ENCODE data around the gene MSH6. TPM values are rescaled to one million over a fixed set of nuclear protein-coding genes. Genes with fewer than 3 reads are reported as not detected.

The MSH6 gene
- total RNA-seq, 1 donor from 2014 or later: 33.6 TPM

- TF ChIP-seq CTCF (IDR thresholded peaks at IDR 0.05; ENCODE audit: insufficient read depth, low read length, poor library complexity, severe bottlenecking): no peak
- Histone ChIP-seq H3K36me3 (ENCODE audit: control insufficient read depth, insufficient read depth, low read length) (no peaks in the 10 kb centered on the region), H3K4me3 (ENCODE audit: low read depth, low read length) (peak overlapping the region; percentile 77), H3K27me3 (ENCODE audit: control insufficient read depth, insufficient read depth, low read length) (no peaks in the 10 kb centered on the region)
- no peak for DNase-seq (ENCODE audit: low read depth)
Measured at GRCh38 chr2:47784352-47784851, 1.5 kb downstream of the MSH6 start.

GRCh38 chr2:47785986-47786385 is 3.0 kb downstream of the MSH6 start:
- DNase-seq (ENCODE audit: low read depth): no peak
- Histone ChIP-seq H3K4me3 (ENCODE audit: low read depth, low read length) (no peak overlapping the region), H3K27me3 (ENCODE audit: control insufficient read depth, insufficient read depth, low read length) (no peaks in the 10 kb centered on the region), H3K36me3 (ENCODE audit: control insufficient read depth, insufficient read depth, low read length) (no peaks in the 10 kb centered on the region)
- no peak for TF ChIP-seq CTCF (IDR thresholded peaks at IDR 0.05; ENCODE audit: insufficient read depth, low read length, poor library complexity, severe bottlenecking)

GRCh38 chr2:47796090-47796697 is 13.2 kb downstream of the MSH6 start:
- Histone ChIP-seq H3K36me3 (ENCODE audit: control insufficient read depth, insufficient read depth, low read length) (peaks cover 3% of the 10 kb centered on the region), H3K4me3 (ENCODE audit: low read depth, low read length) (no peak overlapping the region), H3K27me3 (ENCODE audit: control insufficient read depth, insufficient read depth, low read length) (no peaks in the 10 kb centered on the region)
- TF ChIP-seq CTCF (IDR thresholded peaks at IDR 0.05; ENCODE audit: insufficient read depth, low read length, poor library complexity, severe bottlenecking): no peak
- DNase-seq (ENCODE audit: low read depth): no peak

- TF ChIP-seq CTCF (IDR thresholded peaks at IDR 0.05; ENCODE audit: insufficient read depth, low read length, poor library complexity, severe bottlenecking): no peak
- Histone ChIP-seq H3K36me3 (ENCODE audit: control insufficient read depth, insufficient read depth, low read length) (peaks cover 4% of the 10 kb centered on the region), H3K4me3 (ENCODE audit: low read depth, low read length) (no peak overlapping the region), H3K27me3 (ENCODE audit: control insufficient read depth, insufficient read depth, low read length) (no peaks in the 10 kb centered on the region)
- no peak for DNase-seq (ENCODE audit: low read depth)
Measured at GRCh38 chr2:47798631-47799030, 15.7 kb downstream of the MSH6 start.

- H3K27me3 ChIP-seq (ENCODE audit: control insufficient read depth, insufficient read depth, low read length): no peaks in the 10 kb centered on the region
- peaks cover 4% of the 10 kb centered on the region for H3K36me3 ChIP-seq (ENCODE audit: control insufficient read depth, insufficient read depth, low read length)
- DNase-seq (ENCODE audit: low read depth): no peak
- TF ChIP-seq CTCF (IDR thresholded peaks at IDR 0.05; ENCODE audit: insufficient read depth, low read length, poor library complexity, severe bottlenecking): no peak
- no peak overlapping the region for H3K4me3 ChIP-seq (ENCODE audit: low read depth, low read length)
Measured at GRCh38 chr2:47799031-47799609, 16.2 kb downstream of the MSH6 start.

- DNase-seq (ENCODE audit: low read depth): no peak
- no peak for TF ChIP-seq CTCF (IDR thresholded peaks at IDR 0.05; ENCODE audit: insufficient read depth, low read length, poor library complexity, severe bottlenecking)
- H3K27me3 ChIP-seq (ENCODE audit: control insufficient read depth, insufficient read depth, low read length): no peaks in the 10 kb centered on the region
- no peak overlapping the region for H3K4me3 ChIP-seq (ENCODE audit: low read depth, low read length)
- peaks cover 7% of the 10 kb centered on the region for H3K36me3 ChIP-seq (ENCODE audit: control insufficient read depth, insufficient read depth, low read length)
Measured at GRCh38 chr2:47801118-47801517, 18.2 kb downstream of the MSH6 start.

All from kidney epithelial cell (primary cell).